GM21515 (cell line): ENCODE data around the gene LRIT2.
"Not testable (repeated sequence)": the region's sequence is repeated elsewhere in the genome, so short reads cannot be mapped to it uniquely, and the experiment has no call there.

Experiments used
- ATAC-seq: cut with Tn5 transposase; IDR thresholded peaks from one replicate; pipeline ENCODE4 v1.9.1; 2021; ENCODE audit not compliant: unreplicated experiment

The LRIT2 gene

GRCh38 chr10:84185526-84186175 is 39.7 kb downstream of the LRIT2 start:
- ATAC-seq: no peak

GRCh38 chr10:84184517-84184916 is 40.8 kb downstream of the LRIT2 start:
- ATAC-seq: no peak

GRCh38 chr10:84181631-84182030 is 43.7 kb downstream of the LRIT2 start:
- no peak for ATAC-seq

GRCh38 chr10:84180386-84180785 is 45.0 kb downstream of the LRIT2 start:
- not testable (repeated sequence) for ATAC-seq

- ATAC-seq: peak; percentile 91
Observed at GRCh38 chr10:84179059-84179710, 46.2 kb downstream of the LRIT2 start.

GRCh38 chr10:84178160-84178609 is 47.2 kb downstream of the LRIT2 start:
- no peak for ATAC-seq

GRCh38 chr10:84177541-84178141 is 47.7 kb downstream of the LRIT2 start:
- ATAC-seq: no peak

GRCh38 chr10:84176836-84177474 is 48.4 kb downstream of the LRIT2 start:
- no peak for ATAC-seq

- no peak for ATAC-seq
Observed at GRCh38 chr10:84176351-84176750, 49.0 kb downstream of the LRIT2 start.

DNA sequence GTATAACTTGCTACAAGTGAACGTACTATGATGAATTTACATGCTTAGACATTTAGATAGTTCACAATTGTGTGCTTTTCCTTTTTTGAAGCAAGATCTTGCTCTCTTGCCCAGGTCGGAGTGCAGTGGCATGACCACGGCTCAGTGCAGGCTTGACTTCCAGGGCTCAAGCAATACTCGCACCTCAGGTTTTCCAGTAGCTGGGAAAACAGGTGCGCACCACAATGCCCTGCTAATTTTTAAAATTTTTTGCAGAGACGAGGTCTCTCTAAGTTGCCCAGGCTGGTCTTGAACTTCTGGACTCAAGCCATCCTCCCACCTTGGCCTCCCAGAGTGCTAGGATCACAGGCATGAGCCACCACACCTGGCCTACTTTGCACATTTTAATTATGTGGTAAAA is 49.9 kb downstream of the LRIT2 start:
- no peak for ATAC-seq

DNA sequence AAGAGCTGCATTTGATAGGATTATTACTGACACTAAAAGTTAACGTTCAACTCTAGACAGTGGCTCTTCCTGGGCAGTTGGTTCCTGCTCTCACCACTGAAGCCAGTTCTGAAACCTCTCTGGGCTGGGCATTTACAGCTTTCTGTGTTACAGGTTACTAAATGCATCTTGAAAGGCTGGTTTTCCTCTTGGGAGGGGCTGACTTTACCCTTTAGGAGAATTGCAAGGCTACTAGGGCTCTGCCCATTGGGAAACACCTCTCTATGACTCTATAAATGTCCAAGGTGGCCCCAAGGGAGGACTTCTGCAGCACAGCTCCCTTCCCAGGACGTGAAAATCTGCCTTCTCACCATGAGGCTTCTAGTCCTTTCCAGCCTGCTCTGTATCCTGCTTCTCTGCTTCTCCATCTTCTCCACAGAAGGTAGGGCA is 51.8 kb downstream of the LRIT2 start, which contains the start of gene GPR15LG:
TSS of gene GPR15LG (plus strand) at position 301 of the 429 bp plus-strand sequence. CDS start at position 352, 51 bp downstream.
- peak; percentile 34 for ATAC-seq

DNA sequence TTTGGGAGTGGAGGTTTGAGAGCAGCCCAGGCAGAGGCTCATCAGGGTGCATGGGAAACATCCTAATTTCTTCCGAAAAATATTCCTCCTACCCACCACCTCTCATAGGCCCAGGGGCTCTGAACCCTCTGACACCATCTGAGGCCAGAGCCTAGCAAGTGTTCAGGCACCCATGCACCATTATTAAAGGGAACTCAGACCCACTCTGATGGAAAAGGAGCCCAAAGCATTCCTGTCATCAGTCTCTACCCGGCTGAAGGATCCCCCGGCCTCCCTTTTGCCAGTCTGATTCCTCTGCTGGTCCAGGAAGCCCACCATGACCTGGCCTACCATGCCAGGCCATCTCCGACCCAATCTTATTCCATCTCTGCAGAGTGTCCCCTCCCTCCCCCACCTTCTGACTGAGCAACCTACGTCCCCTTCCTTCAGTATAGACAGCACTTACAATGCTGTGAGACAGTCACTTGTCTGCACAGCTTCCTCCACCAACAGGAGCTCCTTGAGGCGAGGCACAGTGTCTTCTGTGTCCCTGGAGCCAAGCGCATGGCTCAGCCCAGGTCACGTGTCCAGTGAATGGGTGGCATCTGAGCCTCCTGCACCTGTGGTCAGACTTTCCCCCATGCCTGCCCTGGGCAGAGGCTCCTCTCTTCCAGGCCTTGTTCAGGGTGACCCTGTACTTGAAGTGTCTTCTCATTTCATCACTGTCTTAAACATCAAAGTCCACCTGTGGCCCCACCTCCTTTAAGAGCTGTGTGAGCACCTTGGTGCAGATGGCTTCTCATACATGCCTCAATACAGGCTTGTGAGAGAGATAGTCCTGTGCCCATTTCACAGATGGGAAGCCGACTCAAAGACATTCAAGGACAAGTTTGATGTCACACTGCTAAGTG is 52.6 kb downstream of the LRIT2 start:
- peak; percentile 63 for ATAC-seq

GRCh38 chr10:84171700-84172466 is 53.5 kb downstream of the LRIT2 start:
- not testable (repeated sequence) for ATAC-seq

DNA sequence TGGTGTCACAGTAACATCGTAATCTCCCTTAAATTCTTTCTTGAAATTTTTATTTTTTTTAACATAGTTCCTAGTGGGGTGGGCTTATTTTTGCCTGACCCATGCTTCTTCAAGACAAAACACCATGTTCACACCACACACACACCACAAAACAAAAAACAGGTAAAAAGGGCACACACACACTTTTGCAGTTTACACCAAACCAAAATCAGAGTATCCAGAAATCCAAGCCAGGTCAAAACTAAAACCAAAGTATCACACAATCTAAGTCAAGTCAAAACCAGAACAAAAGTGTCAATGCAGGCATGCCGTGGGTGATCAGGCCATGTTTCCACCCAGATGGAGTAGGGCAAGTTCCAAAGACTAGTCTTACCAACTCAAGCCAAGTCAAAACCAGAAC is 54.1 kb downstream of the LRIT2 start:
- not testable (repeated sequence) for ATAC-seq
